Jurkat, Clone E6-1 (cell line): ENCODE results near the gene PITPNC1.
"Not testable (repeated sequence)": the region's sequence is repeated elsewhere in the genome, so short reads cannot be mapped to it uniquely, and the experiment has no call there.

ENCODE experiments used
- DNase-seq: peaks from one replicate; pipeline ENCODE4 v3.0.0-alpha.2; 2011; ENCODE audit warnings: low read depth, low spot score
- H3K4me3 ChIP-seq: 2 replicates; pipeline ENCODE4 v1.5.1; 2011; ENCODE audit warnings: mild to moderate bottlenecking, low read length, control low read depth, moderate library complexity

Gene PITPNC1

GRCh38 chr17:67366193-67367157 lies 10.6 kb upstream of the PITPNC1 start, which contains the start of gene PSMD12:
TSS of gene PSMD12 (minus strand) at chr17:67366577. CDS start at chr17:67366519, 58 bp downstream.
- DNase-seq = peak; percentile 82
- H3K4me3 ChIP-seq = peak within 1 kb of the TSS; percentile 99

GRCh38 chr17:67369676-67370075 lies 7.4 kb upstream of the PITPNC1 start:
- no peak overlapping the region for H3K4me3 ChIP-seq
- DNase-seq = no peak

- DNase-seq = no peak
- no peak overlapping the region for H3K4me3 ChIP-seq
Observed at GRCh38 chr17:67372751-67373150, 4.3 kb upstream of the PITPNC1 start.

GRCh38 chr17:67374329-67375053 lies 2.6 kb upstream of the PITPNC1 start:
- H3K4me3 ChIP-seq = no peak overlapping the region
- DNase-seq = peak; percentile 89

GRCh38 chr17:67375054-67375427 lies 2.0 kb upstream of the PITPNC1 start:
- DNase-seq = no peak
- no peak overlapping the region for H3K4me3 ChIP-seq

- no peak for DNase-seq
- no peak overlapping the region for H3K4me3 ChIP-seq
Observed at GRCh38 chr17:67375716-67376115, 1.4 kb upstream of the PITPNC1 start.

GRCh38 chr17:67376415-67376736 lies 705 bp upstream of the PITPNC1 start:
- DNase-seq = no peak

GRCh38 chr17:67377488-67378453 lies 690 bp downstream of the PITPNC1 start:
- DNase-seq = peak; percentile 26
- peak overlapping the region; percentile 80 for H3K4me3 ChIP-seq

More at GRCh38 chr17:67376415-67376736, 705 bp upstream of the PITPNC1 start:
- H3K4me3 ChIP-seq = peak overlapping the region; percentile 80

GRCh38 chr17:67378454-67379250 lies 1.6 kb downstream of the PITPNC1 start:
- peak; percentile 57 for DNase-seq
- peak overlapping the region; percentile 80 for H3K4me3 ChIP-seq

GRCh38 chr17:67379251-67379630 lies 2.2 kb downstream of the PITPNC1 start:
- peak overlapping the region; percentile 80 for H3K4me3 ChIP-seq
- DNase-seq = no peak

GRCh38 chr17:67381929-67382257 lies 4.8 kb downstream of the PITPNC1 start:
- no peak for DNase-seq
- no peak overlapping the region for H3K4me3 ChIP-seq

- no peak for DNase-seq
- no peak overlapping the region for H3K4me3 ChIP-seq
Observed at GRCh38 chr17:67385122-67385988, 8.3 kb downstream of the PITPNC1 start.

GRCh38 chr17:67386965-67387551 lies 10.0 kb downstream of the PITPNC1 start:
- DNase-seq = peak; percentile 42

GRCh38 chr17:67388536-67388935 lies 11.5 kb downstream of the PITPNC1 start:
- DNase-seq, H3K4me3 ChIP-seq: not testable (repeated sequence)

More at GRCh38 chr17:67386965-67387551, 10.0 kb downstream of the PITPNC1 start:
- no peak overlapping the region for H3K4me3 ChIP-seq

- DNase-seq = no peak
- H3K4me3 ChIP-seq = no peak overlapping the region
Observed at GRCh38 chr17:67388986-67389385, 11.9 kb downstream of the PITPNC1 start.

- H3K4me3 ChIP-seq = no peak overlapping the region
- no peak for DNase-seq
Observed at GRCh38 chr17:67390006-67390645, 13.0 kb downstream of the PITPNC1 start.
